Activated CD4-positive, alpha-beta T cell treated with anti-CD3 and anti-CD28 coated beads for 36 hours (primary cell): ENCODE measurements around the gene ZNF334. TPM values are rescaled to one million over a fixed set of nuclear protein-coding genes. Genes with fewer than 3 reads are reported as not detected.

Source experiments
- ATAC-seq: fragments of 200-7000 bp; cut with Tn5 transposase; one replicate; pipeline ENCODE4 v1.10.0; 2021; ENCODE audit warnings: mild to moderate bottlenecking, moderate library complexity
- CTCF ChIA-PET: fragments of 350-600 bp; sonication (Branson Sonifier 250); formaldehyde crosslinking; loops from one replicate; lab custom pipeline; 2021; ENCODE audit warnings: antibody characterized with exemption; lab: Charles Lee
- POLR2A ChIA-PET: fragments of 350-600 bp; sonication (Branson Sonifier 250); formaldehyde crosslinking; loops from one replicate; lab custom pipeline; 2021; ENCODE audit warnings: antibody characterized with exemption, inconsistent platforms; lab: Charles Lee
- DNase-seq: peaks from one replicate; pipeline ENCODE4 v3.0.0-alpha.2; 2020
- H3K27ac Mint-ChIP-seq: one replicate; pipeline ENCODE4 v1.8.0; 2021; ENCODE audit warnings: mixed read lengths
- H3K27me3 Mint-ChIP-seq: one replicate; pipeline ENCODE4 v1.8.0; 2021; ENCODE audit warnings: mixed read lengths
- H3K36me3 Mint-ChIP-seq: one replicate; pipeline ENCODE4 v1.8.0; 2021; ENCODE audit warnings: low read depth, mixed read lengths
- H3K4me1 Mint-ChIP-seq: one replicate; pipeline ENCODE4 v1.8.0; 2021; ENCODE audit warnings: mixed read lengths
- H3K4me3 Mint-ChIP-seq: one replicate; pipeline ENCODE4 v1.8.0; 2021; ENCODE audit warnings: mild to moderate bottlenecking, moderate library complexity, mixed read lengths
- H3K9me3 Mint-ChIP-seq: one replicate; pipeline ENCODE4 v1.8.0; 2021; ENCODE audit warnings: low read depth, mixed read lengths
- intact Hi-C, 2 experiments: fragments of 100-400 bp; cut with DNase I in 1 of 2; cut with micrococcal nuclease in 1 of 2; formaldehyde crosslinking; loops; one replicate each; pipeline versions ENCODE4 v1.14.2 to v1.15.1; 2022 to 2024; cut with DNase I, micrococcal nuclease
- total RNA-seq, 2 experiments: library from RNA; stranded (reverse); gene quantifications; one replicate each; pipeline ENCODE4 v1.2.3, GENCODE V29; 2021

Gene ZNF334
- total RNA-seq, 2 experiments from 2014 or later: 3.4 to 4.9 TPM

DNA sequence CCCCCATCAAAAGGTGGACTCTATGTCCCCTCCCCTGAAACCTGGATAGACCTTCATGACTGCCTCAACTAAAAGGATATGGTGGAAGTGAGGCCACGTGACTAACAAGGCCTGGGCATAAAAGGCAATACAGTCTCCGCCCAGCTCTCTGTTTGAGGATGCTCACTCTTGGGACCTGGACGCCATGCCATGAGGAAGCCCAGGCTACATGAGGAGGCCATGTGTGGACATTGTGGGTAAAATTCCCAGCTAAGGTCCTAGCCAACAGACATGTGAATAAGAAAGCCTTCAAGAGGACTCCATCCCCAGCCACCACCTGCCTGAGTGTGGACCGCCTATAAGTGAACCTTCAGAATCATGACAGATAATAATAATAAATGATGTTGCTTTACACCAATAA is 7.2 kb upstream of the ZNF334 start:
- CTCF ChIA-PET: interaction anchor here (1.1 to 3.1 kb wide), 2 partner anchors 8 to 160 kb away, joined by 3 to 16 read pairs; no protein-coding TSS in a partner anchor

DNA sequence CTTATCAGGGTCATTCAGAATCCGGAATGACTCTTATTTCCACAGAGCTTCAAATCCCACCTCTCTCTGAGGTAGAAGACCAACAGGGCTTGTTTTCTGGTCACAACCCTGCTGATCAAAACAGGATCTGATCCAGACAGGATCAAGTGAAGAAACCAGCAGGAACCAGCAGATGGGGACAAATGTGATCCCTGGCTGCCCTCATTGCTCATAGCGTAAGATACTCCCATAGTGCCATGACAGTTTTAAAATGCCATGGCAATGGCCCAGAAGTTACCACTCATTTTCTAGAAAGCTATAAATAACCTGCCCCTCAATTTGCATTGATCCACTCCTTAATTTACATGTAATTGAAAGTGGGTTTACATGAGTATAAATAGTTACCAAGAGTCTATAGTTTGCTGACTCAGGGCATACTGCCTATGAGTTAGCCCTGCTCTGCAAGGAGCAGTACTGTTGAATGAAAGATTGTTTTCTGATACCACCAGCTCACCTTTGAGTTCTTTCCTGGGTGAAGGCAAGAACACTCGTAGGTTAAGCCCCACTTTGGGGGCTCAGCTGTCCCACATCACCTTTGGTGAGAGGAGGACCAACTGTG is 6.2 kb upstream of the ZNF334 start:
- CTCF ChIA-PET: interaction anchor here (0.5 to 1.4 kb wide), 5 partner anchors 9 to 161 kb away, joined by 3 to 5 read pairs (median 3); no protein-coding TSS in a partner anchor
- DNase-seq (no peak), ATAC-seq (no peak)
- Mint-ChIP-seq H3K36me3 (no peaks in the 10 kb centered on the region), H3K4me1 (no peaks in the 10 kb centered on the region), H3K27me3 (peaks cover 23% of the 10 kb centered on the region), H3K4me3 (no peak overlapping the region), H3K9me3 (no peaks in the 10 kb centered on the region), H3K27ac (no peak overlapping the region)
- intact Hi-C loops: loop anchor here in 1 of 2 experiments (2.0 kb wide), 1 partner anchor 43 kb away; no protein-coding TSS in a partner anchor
- POLR2A ChIA-PET: no interaction called here

More for the DNA sequence above, 7.2 kb upstream of the ZNF334 start:
- no peak overlapping the region for H3K4me3 Mint-ChIP-seq
- H3K9me3 Mint-ChIP-seq: no peaks in the 10 kb centered on the region
- H3K27ac Mint-ChIP-seq: no peak overlapping the region
- no peaks in the 10 kb centered on the region for H3K36me3 Mint-ChIP-seq
- DNase-seq: no peak
- POLR2A ChIA-PET: no interaction called here
- peaks cover 21% of the 10 kb centered on the region for H3K27me3 Mint-ChIP-seq
- intact Hi-C loops: loop anchor here in 1 of 2 experiments (2.0 kb wide), 1 partner anchor 42 kb away; no protein-coding TSS in a partner anchor
- no peaks in the 10 kb centered on the region for H3K4me1 Mint-ChIP-seq
- no peak for ATAC-seq

DNA sequence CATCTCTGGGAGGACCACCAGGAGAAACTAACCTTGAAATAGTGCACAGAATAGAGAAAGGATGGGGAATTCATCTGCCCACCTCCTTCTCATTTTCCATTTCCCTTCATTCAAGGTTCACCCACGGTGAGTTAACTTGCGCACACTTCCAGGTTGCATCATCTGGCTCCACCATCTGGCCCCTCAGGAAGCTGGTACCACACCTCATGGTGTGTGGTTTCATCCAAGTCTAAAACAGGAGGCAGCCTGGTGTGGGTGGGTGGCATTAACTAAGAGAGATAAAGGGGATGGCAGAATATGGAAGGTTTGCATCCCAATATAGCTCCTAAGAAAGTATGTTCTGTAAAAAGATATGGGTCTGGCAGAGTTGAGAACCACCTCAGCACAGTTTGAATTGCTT is 3.8 kb downstream of the ZNF334 start:
- ChIA-PET POLR2A (interaction anchor here (0.6 kb wide), 1 partner anchor 13 kb away, joined by 4 read pairs; no protein-coding TSS in a partner anchor), CTCF (no interaction called here)
- Mint-ChIP-seq H3K9me3 (peaks cover 3% of the 10 kb centered on the region), H3K27me3 (peaks cover 37% of the 10 kb centered on the region), H3K4me1 (peaks cover 30% of the 10 kb centered on the region), H3K27ac (no peak overlapping the region), H3K4me3 (no peak overlapping the region), H3K36me3 (peaks cover 10% of the 10 kb centered on the region)
- no peak for ATAC-seq
- peak; percentile 22 for DNase-seq
- intact Hi-C loops: no loop called here

DNA sequence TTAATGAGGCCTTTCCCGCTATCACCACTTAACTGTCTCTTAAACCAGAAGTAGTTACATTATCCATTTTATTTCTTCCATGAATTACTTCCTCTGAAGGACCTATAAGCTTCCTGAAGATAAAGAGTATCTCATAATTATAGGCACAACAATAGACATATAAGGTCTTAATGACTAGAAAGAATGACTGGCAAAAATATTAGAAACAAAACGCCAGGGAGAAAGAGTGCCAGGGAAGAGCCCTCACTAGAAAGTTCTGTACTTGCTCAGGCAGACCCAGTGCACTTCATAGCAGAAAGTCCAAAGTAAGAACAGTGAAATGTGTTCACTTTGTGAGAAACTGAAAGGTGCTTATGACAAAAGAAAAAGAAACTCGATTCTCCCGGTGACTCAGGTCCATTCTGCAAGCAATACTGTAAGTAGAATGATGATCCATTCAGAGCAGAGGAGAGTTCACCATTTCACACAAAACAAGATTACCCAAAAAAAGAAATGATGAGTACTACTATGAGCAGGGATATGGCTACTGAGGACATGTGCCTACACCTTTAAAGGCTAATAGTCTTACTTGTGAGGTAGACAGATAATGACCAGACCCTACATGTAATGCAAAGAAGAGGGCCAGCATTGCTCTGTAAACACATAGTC is 5.5 kb downstream of the ZNF334 start:
- DNase-seq: peak; percentile 21
- H3K4me3 Mint-ChIP-seq: no peak overlapping the region
- ChIA-PET POLR2A (no interaction called here), CTCF (no interaction called here)
- peaks cover 44% of the 10 kb centered on the region for H3K27me3 Mint-ChIP-seq
- H3K4me1 Mint-ChIP-seq: peaks cover 23% of the 10 kb centered on the region
- H3K36me3 Mint-ChIP-seq: peaks cover 21% of the 10 kb centered on the region
- H3K27ac Mint-ChIP-seq: peak overlapping the region; percentile 28
- intact Hi-C loops: no loop called here
- peaks cover 12% of the 10 kb centered on the region for H3K9me3 Mint-ChIP-seq
- ATAC-seq: peak; percentile 95

DNA sequence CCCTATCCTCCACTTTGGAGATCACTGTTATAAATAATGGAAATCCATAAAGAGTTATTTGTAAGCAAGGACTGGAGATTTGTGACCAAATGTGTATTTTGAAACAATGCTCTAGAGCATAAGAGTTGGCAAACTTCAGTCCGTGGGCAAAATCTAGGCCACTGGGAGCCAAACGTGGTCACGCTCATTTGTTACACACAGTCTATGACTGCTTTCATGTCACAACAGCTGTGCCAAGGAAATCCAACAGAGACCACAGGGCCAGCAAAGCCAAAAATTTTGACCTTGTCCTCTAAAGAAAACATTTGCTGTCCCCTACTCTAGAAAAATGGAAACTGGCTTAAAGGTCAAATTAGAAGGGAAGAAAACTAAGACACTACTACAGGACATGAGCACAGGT is 7.9 kb downstream of the ZNF334 start:
- peaks cover 37% of the 10 kb centered on the region for H3K27me3 Mint-ChIP-seq
- peaks cover 35% of the 10 kb centered on the region for H3K36me3 Mint-ChIP-seq
- DNase-seq (no peak), ATAC-seq (no peak)
- H3K4me3 Mint-ChIP-seq: no peak overlapping the region
- ChIA-PET CTCF (interaction anchor here (1.2 kb wide), 1 partner anchor 175 kb away, joined by 4 read pairs; no protein-coding TSS in a partner anchor), POLR2A (no interaction called here)
- peaks cover 31% of the 10 kb centered on the region for H3K9me3 Mint-ChIP-seq
- no peak overlapping the region for H3K27ac Mint-ChIP-seq
- intact Hi-C loops: no loop called here
- H3K4me1 Mint-ChIP-seq: peaks cover 21% of the 10 kb centered on the region

DNA sequence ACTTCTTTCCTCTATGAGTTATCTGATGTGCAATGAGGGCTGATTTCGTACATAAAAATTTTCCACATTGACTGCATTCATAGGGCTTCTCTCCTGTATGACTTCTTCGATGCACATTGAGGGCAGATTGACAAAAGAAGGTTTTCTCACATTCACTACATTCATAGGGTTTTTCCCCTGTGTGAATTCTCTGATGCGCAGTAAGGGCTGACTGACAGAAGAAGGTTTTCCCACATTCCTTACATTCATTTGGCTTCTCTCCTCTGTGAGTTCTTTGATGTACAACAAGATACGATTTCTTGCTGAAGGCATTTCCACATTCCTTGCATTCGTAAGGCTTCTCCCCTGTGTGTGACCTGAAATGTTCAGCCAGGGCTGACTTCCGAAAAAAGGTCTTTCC is 11.4 kb downstream of the ZNF334 start:
- H3K4me1 Mint-ChIP-seq: no peaks in the 10 kb centered on the region
- peaks cover 25% of the 10 kb centered on the region for H3K27me3 Mint-ChIP-seq
- DNase-seq: no peak
- ChIA-PET CTCF (no interaction called here), POLR2A (no interaction called here)
- no peak for ATAC-seq
- peaks cover 36% of the 10 kb centered on the region for H3K9me3 Mint-ChIP-seq
- H3K36me3 Mint-ChIP-seq: peaks cover 28% of the 10 kb centered on the region
- no peak overlapping the region for H3K4me3 Mint-ChIP-seq
- intact Hi-C loops: no loop called here
- no peak overlapping the region for H3K27ac Mint-ChIP-seq

DNA sequence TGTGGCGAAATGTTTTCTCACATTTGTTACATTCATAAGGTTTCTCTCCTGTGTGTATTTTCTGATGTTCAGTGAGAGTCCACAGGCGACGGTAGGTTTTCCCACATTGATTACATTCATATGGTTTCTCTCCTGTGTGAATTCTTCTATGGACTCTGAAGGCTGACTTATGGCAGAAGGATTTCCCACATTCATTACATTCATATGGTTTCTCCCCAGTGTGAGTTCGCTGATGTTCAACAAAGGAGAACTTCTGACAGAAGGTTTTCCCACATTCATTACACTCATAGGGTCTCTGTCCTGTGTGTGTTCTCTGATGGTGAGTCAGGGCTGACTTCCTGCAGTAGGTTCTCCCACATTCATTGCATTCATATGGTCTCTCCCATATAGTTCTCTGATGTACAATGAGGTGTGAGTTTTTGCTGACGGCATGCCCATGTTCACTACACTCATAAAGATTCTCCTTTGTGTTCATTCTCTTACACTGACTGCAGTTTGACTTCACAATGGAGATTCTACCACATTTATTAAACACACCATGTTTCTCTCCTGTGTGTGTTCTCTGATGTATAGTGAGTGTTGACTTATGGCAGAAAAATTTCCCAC is 11.9 kb downstream of the ZNF334 start:
- ChIA-PET CTCF (no interaction called here), POLR2A (no interaction called here)
- intact Hi-C loops: no loop called here
- no peak for DNase-seq
- H3K4me1 Mint-ChIP-seq: no peaks in the 10 kb centered on the region
- H3K27me3 Mint-ChIP-seq: peaks cover 27% of the 10 kb centered on the region
- no peak overlapping the region for H3K4me3 Mint-ChIP-seq
- peaks cover 28% of the 10 kb centered on the region for H3K36me3 Mint-ChIP-seq
- H3K9me3 Mint-ChIP-seq: peaks cover 36% of the 10 kb centered on the region
- ATAC-seq: no peak
- no peak overlapping the region for H3K27ac Mint-ChIP-seq

DNA sequence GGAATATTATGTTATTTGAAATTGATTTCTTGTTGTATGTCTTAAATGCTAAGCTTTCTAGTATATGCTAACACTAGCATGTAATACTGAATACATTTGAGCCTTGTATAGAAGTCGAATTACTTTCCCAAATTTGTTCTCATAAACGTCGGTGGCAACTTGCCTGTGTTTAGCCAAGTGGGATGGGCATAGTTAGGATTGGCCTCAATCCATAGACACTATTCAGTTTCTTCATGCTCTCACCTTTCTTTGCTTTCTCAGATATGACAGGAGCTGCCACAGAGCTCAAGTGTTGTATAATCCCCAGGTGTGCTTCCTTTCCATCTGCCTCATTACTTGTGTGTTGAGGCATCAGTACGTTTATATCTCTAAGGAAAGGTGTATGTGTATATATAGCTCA is 19.3 kb downstream of the ZNF334 start:
- H3K27me3 Mint-ChIP-seq: peaks cover 30% of the 10 kb centered on the region
- H3K9me3 Mint-ChIP-seq: no peaks in the 10 kb centered on the region
- H3K27ac Mint-ChIP-seq: no peak overlapping the region
- H3K36me3 Mint-ChIP-seq: no peaks in the 10 kb centered on the region
- CTCF ChIA-PET: interaction anchor here (1.5 kb wide), 1 partner anchor 18 kb away, joined by 4 read pairs; no protein-coding TSS in a partner anchor
- intact Hi-C loops: no loop called here
- DNase-seq (no peak), ATAC-seq (no peak)
- no peak overlapping the region for H3K4me3 Mint-ChIP-seq
- POLR2A ChIA-PET: no interaction called here
- H3K4me1 Mint-ChIP-seq: no peaks in the 10 kb centered on the region

DNA sequence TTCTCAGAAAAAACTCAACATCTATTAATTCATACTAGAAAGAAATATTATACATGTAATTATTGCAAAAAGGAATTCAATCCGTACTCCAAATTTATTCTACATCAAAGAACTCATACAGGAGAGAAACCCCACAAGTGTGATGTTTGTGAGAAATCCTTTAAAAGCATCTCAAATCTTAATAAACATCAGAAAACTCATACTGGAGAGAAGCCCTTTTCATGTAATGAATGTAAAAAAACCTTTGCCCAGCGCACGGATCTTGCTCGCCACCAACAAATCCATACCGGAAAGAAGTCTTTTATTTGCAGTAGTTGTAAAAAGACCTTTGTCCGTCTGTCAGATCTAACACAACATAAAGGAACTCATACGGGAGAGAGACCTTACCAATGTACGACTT is 22.0 kb downstream of the ZNF334 start:
- no peak overlapping the region for H3K4me3 Mint-ChIP-seq
- peaks cover 38% of the 10 kb centered on the region for H3K27me3 Mint-ChIP-seq
- ChIA-PET POLR2A (no interaction called here), CTCF (no interaction called here)
- DNase-seq (no peak), ATAC-seq (no peak)
- no peaks in the 10 kb centered on the region for H3K4me1 Mint-ChIP-seq
- intact Hi-C loops: no loop called here
- no peaks in the 10 kb centered on the region for H3K36me3 Mint-ChIP-seq
- no peak overlapping the region for H3K27ac Mint-ChIP-seq
- no peaks in the 10 kb centered on the region for H3K9me3 Mint-ChIP-seq

DNA sequence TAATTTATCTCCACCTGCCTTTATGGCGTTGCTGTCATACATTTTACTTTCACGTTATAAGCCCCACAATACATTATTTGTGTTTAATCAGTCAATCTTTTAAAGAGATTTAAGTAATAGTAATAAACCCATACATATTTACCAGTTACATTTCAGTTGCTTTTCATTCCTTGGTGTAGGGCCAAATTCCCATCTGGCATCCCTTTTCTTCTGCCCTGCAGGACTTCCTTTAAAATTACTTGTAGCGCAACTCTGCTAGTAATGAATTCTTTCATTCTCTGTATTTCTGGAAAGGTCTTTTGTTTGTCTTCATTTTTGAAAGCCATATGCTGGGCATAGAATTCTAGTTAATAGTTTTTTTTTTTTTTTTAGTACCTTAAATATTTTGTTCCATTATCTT is 24.9 kb downstream of the ZNF334 start:
- H3K27me3 Mint-ChIP-seq: peaks cover 53% of the 10 kb centered on the region
- POLR2A ChIA-PET: no interaction called here
- H3K4me3 Mint-ChIP-seq: no peak overlapping the region
- H3K36me3 Mint-ChIP-seq: no peaks in the 10 kb centered on the region
- no peak overlapping the region for H3K27ac Mint-ChIP-seq
- H3K9me3 Mint-ChIP-seq: no peaks in the 10 kb centered on the region
- CTCF ChIA-PET: interaction anchor here (1.4 kb wide), 1 partner anchor 14 kb away, joined by 5 read pairs; no protein-coding TSS in a partner anchor
- H3K4me1 Mint-ChIP-seq: peaks cover 3% of the 10 kb centered on the region
- DNase-seq: no peak
- intact Hi-C loops: no loop called here
- ATAC-seq: no peak

DNA sequence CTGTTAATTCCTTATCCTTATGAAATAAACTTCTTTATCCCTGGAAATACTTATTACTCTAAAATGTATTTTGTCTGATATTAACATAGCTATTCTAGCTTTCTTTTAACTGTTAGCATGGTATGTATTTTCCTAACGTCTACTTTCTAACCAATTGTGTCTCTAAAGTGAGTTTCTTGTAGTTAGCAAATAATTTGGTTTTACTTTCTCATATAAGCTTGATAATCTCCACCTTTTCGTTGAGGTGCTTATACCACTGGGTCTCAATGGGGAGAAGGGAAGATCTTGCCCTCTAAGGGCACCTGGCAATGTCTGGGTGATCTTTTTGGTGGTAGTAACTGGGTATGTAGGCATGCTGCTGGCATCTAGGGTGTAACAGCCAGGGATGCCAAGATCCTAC is 25.7 kb downstream of the ZNF334 start:
- no peaks in the 10 kb centered on the region for H3K9me3 Mint-ChIP-seq
- H3K36me3 Mint-ChIP-seq: no peaks in the 10 kb centered on the region
- no peak for DNase-seq
- intact Hi-C loops: no loop called here
- no peak overlapping the region for H3K4me3 Mint-ChIP-seq
- POLR2A ChIA-PET: no interaction called here
- no peak for ATAC-seq
- peaks cover 47% of the 10 kb centered on the region for H3K27me3 Mint-ChIP-seq
- CTCF ChIA-PET: no interaction called here
- H3K4me1 Mint-ChIP-seq: peaks cover 3% of the 10 kb centered on the region
- no peak overlapping the region for H3K27ac Mint-ChIP-seq
